Gastrocnemius medialis (tissue), 4 donors: ENCODE measurements around the gene FAM241A.

ENCODE experiments used
- POLR2A ChIP-seq, 2 donors: fragments of 450-650 bp; IDR thresholded peaks; one replicate each; pipeline ENCODE4 v1.6.1; 2017; ENCODE audit warnings: antibody characterized with exemption in 2 of 2, mild to moderate bottlenecking in 2 of 2, moderate library complexity in 2 of 2
- TF ChIP-seq, protein P1 (sequence below), 5 experiments: fragments of 450-650 bp in 3 of 5; fragments of 200-600 bp in 2 of 5; sonication (generic) in 2 of 5; IDR thresholded peaks in 4 of 5; conservative IDR thresholded peaks in 1 of 5; 1 replicate in 4 of 5; 2 replicates in 1 of 5; pipeline ENCODE4 v1.5.1; 2016 to 2019; ENCODE audit warnings: antibody characterized with exemption in 5 of 5, mild to moderate bottlenecking in 3 of 5, moderate library complexity in 3 of 5

- TF ChIP-seq, protein P1, sequence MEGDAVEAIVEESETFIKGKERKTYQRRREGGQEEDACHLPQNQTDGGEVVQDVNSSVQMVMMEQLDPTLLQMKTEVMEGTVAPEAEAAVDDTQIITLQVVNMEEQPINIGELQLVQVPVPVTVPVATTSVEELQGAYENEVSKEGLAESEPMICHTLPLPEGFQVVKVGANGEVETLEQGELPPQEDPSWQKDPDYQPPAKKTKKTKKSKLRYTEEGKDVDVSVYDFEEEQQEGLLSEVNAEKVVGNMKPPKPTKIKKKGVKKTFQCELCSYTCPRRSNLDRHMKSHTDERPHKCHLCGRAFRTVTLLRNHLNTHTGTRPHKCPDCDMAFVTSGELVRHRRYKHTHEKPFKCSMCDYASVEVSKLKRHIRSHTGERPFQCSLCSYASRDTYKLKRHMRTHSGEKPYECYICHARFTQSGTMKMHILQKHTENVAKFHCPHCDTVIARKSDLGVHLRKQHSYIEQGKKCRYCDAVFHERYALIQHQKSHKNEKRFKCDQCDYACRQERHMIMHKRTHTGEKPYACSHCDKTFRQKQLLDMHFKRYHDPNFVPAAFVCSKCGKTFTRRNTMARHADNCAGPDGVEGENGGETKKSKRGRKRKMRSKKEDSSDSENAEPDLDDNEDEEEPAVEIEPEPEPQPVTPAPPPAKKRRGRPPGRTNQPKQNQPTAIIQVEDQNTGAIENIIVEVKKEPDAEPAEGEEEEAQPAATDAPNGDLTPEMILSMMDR (IDR thresholded peaks at IDR 0.05 in 4 of 5, conservative IDR thresholded peaks at IDR 0.05 in 1 of 5), result no peak
- TF ChIP-seq POLR2A (IDR thresholded peaks at IDR 0.05), result no peak
These were observed 17.5 kb upstream of the FAM241A start for GRCh38 chr4:112127803-112128202.
